ENCODE measurements around the gene NXPH2.
A peak's percentile ranks its signal among the peaks of the same experiment; 100 is the strongest.

The NXPH2 gene

GRCh38 chr2:138779781-138780445 lies at the start of gene NXPH2:
NXPH2 (minus strand) TSS chr2:138780390; CDS start chr2:138780241, 149 bp downstream.
- no peak for DNase-seq (ENCODE audit: low read depth)

- DNase-seq (ENCODE audit: low read depth): no peak
Measured at GRCh38 chr2:138829326-138829919, 49.2 kb upstream of the NXPH2 start.

DNA sequence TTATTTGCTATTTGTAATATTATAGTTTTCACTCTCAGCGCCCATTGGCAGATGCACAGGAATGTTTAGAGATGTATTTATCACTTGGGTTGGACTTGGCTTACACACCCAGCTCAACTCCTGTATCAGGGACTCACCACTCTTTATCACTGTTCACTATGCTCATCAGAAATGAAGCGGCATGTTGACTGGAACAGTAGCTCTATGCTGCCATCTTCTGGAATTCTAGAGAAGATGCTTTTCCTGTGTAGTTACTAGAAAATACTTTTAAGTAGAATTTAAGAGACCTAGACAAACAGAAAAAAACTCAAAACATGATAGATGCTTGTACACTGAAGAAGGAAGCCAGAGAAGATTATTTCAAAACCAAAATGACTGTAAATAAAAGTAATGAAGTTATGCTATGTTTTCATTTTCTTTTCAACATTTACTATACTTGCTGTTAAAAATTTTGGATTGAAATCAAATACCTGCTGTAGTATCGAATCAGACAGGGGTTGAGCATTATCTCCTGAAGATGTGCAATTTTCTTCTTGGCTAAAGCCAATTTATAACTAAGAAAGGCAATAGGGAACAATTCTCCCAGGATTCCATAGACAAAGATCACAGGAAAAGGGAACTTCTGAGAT lies 47.4 kb upstream of the NXPH2 start:
- DNase-seq (ENCODE audit: low read depth): peak; percentile 49

DNA sequence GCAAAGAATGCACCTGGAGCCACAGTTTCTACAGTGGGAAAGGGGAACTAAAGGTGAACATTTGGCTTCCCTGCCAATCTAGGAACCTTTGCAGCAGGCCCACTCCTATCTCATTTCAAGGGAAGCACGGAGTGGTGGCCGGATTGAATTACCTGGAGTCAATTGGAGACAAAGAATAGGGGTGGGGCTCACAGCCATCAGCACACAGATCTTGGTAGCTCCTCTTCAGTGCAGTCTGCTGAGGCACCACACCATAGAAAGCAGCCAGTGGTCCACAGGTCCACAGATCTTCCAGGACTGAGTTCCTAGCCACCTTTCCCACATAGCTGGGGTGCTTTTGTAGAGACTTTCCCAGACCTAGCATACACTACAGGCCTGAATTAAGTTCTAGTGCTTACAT lies 43.5 kb upstream of the NXPH2 start:
- no peak for DNase-seq (ENCODE audit: low read depth)

DNA sequence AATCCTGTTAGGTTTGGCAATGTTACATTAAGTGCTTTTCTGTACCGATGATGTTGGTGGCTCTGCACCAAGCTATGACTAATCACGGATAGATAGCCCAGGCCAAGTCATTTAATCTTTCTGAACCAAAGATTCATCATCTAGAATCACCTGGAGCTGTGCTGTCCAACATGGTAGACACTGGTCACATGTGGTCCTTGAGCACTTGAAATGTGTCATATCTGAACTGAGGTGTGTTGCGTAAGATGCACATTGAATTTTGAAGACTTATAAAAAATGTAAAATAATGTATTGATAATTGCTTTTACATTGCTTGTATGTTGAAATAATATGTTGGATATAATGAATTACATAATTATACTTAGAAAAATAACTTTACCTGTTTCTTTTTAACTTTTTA lies 39.8 kb upstream of the NXPH2 start:
- DNase-seq (ENCODE audit: low read depth): no peak

DNA sequence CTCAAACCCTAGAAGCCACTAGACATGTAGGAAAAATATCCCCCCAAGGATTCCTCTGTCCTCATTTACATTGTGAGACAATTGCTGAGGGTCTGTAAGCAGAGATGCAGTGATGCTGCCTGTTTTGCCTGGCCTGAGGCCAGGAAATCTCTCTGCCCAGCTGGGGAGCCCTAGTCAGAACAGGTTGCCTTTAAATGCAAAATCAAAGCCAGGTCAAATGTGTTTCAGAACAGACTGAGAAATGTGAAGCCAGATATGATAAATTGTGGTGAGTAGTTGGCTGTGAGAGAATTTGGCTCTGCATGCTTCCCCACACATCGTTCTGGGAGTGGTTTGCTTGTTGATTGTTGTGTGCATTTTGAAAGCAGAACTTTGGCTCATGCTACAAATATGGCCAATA lies 38.4 kb upstream of the NXPH2 start:
- no peak for DNase-seq (ENCODE audit: low read depth)

DNA sequence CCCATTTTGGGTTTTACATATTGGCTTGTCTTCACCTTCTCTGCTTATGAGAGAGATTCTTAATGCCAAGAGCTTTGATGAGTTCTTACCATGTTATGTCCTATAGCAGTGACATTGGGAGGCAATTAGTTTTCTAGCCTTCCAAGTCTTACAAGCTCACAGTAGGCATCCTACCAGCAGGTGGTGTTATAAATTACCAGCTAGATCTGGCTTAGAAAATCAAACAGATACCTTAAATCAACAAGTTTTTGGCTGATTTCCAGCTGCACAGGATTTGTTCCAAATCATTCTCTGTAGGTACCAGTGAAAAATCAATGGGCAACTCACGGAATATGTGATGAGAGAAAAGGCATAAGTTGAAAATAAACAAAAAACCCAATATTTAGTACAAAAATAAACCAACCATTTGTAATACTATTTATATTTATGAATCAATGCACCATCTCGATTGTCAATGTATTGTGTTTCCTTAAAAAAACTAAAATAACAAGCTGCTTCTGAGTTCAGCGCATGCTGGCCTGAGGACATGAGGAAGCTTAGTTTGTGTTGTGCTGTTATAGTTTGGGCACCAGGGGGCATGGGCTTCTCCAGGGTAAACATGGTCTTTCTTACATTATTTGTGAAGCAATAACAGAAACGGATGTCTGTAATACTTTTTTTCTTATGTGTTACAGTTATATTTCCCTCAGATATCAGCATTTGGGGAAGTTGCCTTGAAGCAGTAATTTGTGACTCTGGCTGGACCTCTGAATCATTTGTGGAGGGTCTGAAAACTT lies 34.1 kb upstream of the NXPH2 start:
- DNase-seq (ENCODE audit: low read depth): no peak

- DNase-seq (ENCODE audit: low read depth): no peak
Measured at GRCh38 chr2:138811431-138811830, 31.2 kb upstream of the NXPH2 start.

GRCh38 chr2:138794724-138795123 lies 14.5 kb upstream of the NXPH2 start:
- peak; percentile 39 for DNase-seq (ENCODE audit: low read depth)

DNA sequence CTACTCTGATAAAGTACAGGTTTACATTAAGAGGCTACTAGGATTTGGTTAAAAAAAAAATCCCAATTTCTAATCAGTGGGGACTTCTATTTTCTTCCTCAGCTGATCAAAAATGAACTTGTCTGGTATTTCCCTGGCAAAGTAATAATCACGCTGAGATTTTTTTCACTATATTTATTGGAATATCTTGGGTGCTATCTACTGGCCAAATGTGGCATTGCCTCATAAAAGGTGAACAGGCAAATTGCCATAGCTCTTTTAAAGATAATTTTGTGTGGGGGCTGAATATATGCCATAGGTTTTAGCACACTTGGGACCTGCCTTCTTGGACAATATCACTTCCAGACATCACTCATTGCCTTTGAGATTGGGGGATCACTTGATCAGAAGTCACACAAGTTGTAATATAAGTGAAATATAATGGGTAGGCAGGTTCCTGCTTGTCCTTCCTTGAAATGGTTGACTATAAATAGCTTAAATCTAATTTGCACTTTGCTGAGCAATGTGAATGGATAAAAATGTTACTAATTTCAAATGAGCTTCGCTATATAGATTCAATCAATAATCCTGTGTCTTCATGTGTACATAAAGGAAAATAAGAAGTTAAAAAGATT lies 7.0 kb upstream of the NXPH2 start:
- peak; percentile 12 for DNase-seq (ENCODE audit: low read depth)

DNA sequence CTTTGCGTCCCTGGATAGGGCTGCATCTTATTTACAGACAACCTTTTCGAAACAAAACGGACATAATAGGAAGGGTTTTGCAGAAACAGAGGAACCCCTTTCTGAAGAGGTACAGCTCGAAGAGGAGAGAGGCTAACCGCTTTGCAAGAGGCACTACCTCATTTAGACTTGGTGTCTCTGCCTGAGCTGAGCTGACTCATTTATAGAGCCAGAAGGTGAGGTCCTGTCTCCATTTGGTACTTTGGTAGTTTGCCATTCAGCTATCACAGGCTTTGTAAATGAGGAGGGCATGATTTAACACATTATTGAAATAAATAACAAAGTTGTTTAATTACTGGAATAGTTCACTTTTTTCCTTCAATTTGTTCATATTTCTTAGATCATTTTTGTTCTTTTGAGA lies 2.2 kb upstream of the NXPH2 start:
- DNase-seq (ENCODE audit: low read depth): no peak

GRCh38 chr2:138780908-138781307 lies 718 bp upstream of the NXPH2 start:
- no peak for DNase-seq (ENCODE audit: low read depth)

DNA sequence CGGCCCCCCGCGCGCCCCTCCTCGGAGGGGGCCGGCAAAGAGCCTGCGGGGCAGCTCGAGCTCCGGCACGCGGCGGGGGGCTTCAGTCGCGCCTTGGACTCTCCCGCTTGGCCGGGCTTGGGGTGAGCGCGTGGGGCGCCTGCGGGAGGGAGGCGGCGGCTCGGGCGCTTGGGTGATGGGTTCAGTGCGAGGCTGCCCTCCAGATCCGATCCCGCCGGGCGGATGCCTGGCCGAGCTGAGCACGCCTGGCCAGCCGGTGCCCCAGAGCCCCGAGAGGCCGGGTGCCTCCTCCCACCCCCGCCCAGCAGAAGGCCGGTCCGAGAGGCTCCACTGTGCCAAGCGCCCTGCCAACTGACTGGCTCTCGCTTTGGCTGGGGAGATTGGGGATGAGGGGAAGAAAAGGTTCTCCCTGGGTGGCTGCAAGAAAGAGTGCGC lies 273 bp upstream of the NXPH2 start:
- no peak for DNase-seq (ENCODE audit: low read depth)

- no peak for DNase-seq (ENCODE audit: low read depth)
Measured at GRCh38 chr2:138779406-138779780, 797 bp downstream of the NXPH2 start.

DNA sequence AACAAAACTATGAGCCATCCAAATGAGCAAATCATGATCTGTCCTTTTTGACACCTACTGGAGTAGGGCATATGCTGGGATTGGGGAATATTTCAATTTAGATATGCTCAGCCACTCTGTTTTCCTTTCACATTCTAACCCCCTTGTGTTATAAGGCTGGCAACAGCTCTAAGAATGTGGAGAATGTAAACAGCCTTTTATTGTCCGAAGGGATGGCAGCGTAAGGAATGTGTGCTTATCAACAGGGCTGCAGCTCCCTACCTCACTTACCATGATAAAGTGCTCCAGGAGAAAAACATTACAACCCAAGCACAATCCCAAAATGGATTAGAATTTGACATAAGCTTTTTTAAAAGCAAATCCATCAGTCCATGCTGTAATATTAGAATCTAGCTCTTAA lies 2.2 kb downstream of the NXPH2 start:
- peak; percentile 51 for DNase-seq (ENCODE audit: low read depth)

DNA sequence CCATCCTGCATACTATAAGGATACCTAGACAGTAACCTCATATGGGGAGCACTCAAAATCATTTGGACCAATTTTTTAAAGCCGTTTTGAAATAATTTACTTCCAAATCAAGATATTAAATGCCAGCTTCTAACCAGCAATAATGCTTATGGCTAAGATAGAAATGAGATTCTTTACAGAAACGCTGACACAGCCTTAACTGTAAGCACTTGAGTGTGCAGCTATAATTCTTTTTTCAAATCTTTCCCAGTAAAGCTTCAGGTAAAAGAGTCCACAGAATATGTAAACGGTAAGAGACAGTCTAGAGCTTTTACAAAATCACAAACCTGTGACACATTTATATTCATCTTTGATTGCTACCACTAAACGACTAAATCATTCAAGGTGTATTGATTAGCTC lies 4.5 kb downstream of the NXPH2 start:
- DNase-seq (ENCODE audit: low read depth): no peak

GRCh38 chr2:138771534-138771933 lies 8.7 kb downstream of the NXPH2 start:
- DNase-seq (ENCODE audit: low read depth): no peak

- no peak for DNase-seq (ENCODE audit: low read depth)
Measured at GRCh38 chr2:138767101-138767500, 13.1 kb downstream of the NXPH2 start.

DNA sequence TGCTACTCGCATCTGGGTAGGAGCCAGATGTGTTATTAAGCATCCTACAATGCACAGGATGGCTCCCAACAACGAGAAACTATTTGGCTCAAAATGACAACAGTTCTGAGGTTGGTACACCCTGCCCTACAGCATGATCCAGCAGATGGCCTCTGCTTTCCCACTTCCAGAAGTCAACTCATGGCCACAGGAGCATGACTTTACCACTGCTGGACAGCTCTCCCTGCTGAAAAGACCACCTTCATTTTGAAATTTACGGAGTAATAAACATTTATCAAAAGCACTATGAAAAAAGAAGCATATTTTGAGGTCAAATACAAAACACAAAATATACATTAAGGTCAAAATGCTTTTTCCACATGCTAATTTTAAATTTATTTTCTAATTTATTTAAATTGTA lies 13.7 kb downstream of the NXPH2 start:
- no peak for DNase-seq (ENCODE audit: low read depth)

GRCh38 chr2:138763971-138764370 lies 16.2 kb downstream of the NXPH2 start:
- DNase-seq (ENCODE audit: low read depth): no peak

GRCh38 chr2:138762533-138762932 lies 17.7 kb downstream of the NXPH2 start:
- no peak for DNase-seq (ENCODE audit: low read depth)

DNA sequence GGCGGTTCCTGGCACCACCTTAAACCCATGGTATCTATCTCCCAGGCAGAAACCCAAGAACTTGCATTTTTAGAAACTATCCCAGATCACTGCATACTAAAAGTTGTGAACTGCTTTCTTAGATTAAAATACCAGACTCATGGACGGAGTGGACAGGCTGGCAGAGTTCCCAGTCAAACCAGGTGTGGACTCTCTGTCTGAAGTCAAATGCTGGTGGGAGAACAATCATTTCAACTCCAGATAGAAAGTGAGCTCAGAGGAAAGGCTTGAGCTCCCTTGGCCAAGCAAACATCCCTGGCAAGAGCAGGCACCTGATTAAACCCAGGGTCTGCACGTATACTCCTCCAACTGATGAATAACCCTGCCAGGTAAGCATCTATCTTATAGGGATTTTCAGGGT lies 19.5 kb downstream of the NXPH2 start:
- DNase-seq (ENCODE audit: low read depth): no peak
